NCI-H187 (cell line): ENCODE measurements around the gene NECTIN4.
"Not testable (repeated sequence)": the region's sequence is repeated elsewhere in the genome, so short reads cannot be mapped to it uniquely, and the experiment has no call there.

Experiments used
- DNase-seq, 2 experiments: peaks; one replicate each; lab custom pipeline; 2025; lab: John Stamatoyannopoulos, UW

NECTIN4 gene

DNA sequence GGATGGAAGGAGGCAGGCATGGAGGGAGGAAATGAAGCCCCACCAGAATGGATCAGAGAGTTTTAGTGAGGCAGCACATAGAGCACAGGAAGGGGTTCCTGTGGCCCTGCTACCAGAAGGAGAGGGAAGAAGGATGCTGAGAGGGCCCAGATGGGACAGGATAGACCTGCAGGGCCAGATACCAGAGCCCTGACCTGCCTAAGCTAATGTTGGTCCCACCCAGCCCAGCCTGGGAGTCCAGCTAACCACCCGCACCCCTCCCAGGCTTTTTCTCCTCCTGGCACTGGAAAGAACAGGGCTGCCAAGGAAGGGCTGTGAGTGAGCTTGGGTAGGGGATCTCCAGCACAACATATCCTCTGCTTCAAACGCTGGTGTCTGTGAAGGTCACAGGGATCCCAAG, 6.9 kb downstream of the NECTIN4 start:
- DNase-seq: no peak

DNA sequence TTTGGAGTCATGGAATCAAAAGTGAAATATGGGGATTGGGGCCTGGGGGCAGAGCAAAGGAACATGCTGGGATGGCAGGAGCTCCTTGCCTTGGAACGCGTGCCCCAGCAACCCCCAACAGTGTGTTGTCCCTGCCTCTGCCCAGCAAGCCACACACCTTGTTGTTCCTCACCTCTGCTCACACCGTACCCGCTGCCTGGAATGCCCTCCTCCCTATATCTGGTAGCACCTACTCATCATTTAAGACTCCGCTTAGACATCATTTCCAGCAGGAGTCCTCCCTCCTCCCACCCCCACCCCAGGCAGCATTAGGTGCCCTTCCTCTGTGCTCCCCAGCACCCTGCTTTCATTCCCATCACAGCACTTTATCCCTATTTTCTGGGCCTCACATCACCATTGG, 7.8 kb downstream of the NECTIN4 start:
- DNase-seq: no peak

DNA sequence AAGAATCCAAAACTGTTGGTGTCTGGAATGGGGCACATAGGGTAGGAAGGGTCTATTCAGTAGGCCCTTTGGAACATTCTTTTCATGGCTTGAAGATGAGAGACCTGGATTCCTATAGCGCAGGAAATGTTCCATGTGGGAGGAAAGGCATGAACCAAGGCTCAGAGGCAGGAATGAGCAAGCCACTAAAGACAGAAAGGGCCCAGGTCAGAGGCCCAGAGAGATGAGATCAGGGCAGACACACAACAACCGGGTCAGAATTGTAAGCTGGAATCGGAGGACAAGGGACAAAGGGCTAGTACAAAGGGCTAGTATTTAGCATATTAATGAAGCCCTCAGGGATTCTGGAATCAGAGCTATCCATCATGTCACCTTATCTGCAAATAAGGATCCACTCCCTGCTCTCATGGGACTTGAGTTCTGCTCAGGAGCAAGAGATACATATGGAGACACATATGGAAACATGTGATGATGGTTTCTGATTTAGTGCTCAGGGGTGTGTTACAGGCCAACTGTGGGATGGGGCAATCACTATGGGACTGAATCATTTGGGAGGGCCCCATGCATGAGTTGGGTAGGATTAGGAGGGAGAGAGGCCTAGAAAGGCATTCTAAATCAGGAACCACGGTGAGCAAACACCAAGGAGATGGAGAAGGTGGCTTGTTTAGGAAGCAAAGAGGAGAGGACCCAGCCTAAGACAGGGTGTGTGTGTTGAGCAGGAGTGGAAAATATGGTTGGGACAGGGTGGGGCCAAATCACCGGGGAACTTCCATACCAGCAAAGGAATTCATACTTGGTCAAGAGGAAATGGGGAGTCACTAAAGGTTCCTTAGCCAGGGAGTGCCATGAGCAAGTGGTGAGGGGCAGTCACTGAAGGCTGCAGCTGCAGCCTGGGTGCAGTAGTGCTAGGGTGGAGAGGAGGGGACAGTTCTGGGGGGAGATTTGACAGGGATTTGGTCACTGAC, 8.6 kb downstream of the NECTIN4 start:
- DNase-seq: no peak

DNA sequence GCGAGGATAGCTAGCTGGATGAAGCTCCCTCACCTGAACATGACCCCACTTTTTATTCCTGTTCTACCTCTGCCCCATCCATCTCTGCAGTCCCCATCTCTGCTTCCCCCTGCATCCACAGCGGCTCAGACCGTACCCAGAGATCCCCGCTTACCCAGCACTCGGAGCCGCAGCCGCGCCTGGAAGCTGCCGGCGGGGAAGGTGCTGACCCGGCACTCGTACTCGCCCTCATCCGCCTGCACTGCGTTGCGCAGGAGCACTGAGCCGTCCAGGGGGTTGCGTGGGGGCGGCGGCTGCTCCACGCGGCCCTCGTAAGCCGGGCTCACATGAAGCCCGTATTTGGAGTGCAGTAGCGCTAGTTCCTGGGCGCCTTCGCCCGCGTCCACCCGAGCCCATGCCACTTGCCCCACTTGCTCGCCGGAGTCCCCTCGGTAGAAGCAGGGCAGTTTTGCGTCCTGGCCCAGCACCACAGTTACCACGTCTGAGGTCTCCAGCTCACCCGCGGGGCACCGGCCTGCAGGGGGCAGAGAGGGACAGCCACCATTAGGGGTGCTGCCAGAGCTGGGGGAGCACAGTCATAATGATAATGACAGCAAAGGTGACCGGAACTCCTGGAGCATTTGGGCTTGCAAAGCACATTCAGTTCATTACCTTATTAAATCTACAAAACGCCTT, 9.8 kb downstream of the NECTIN4 start:
- no peak for DNase-seq

DNA sequence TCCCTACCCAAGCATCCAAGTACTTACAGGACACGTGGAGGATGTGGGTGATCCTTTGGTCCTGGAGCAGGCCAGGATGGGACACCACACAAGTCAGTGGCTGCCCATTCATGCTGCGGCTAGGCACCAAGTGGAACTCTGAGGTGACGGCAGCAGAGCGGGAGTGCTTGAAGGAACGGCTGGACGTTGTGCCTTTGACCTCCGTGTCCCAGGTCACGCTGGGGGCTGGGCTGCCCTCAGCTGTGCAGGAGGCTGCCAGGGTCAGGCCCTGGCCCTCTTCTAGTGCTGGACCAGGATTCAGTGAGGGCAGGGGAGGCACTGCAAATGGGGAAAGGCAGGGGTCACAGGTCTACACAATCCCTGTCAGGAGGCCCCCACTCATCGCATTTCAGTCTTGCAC, 11.9 kb downstream of the NECTIN4 start:
- no peak for DNase-seq

DNA sequence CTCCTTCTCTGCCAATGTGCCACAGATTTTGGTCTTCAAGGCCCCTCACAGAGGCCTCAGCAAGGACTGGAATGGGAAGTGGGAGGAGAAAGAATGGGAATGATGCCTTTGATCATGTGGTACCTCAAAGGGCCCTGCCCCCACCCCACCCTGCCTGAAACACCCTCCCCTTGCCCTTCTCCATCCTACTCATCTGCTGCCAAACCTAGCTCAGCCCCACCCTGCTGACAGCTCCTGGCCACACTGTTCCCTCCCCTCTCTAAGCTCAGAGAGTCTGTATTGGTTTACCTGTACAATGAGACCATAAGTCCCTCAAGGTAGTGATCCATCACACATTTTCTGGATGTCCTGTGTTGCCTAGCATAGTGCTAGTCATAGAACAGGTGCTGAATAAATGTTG, 12.9 kb downstream of the NECTIN4 start:
- no peak for DNase-seq

DNA sequence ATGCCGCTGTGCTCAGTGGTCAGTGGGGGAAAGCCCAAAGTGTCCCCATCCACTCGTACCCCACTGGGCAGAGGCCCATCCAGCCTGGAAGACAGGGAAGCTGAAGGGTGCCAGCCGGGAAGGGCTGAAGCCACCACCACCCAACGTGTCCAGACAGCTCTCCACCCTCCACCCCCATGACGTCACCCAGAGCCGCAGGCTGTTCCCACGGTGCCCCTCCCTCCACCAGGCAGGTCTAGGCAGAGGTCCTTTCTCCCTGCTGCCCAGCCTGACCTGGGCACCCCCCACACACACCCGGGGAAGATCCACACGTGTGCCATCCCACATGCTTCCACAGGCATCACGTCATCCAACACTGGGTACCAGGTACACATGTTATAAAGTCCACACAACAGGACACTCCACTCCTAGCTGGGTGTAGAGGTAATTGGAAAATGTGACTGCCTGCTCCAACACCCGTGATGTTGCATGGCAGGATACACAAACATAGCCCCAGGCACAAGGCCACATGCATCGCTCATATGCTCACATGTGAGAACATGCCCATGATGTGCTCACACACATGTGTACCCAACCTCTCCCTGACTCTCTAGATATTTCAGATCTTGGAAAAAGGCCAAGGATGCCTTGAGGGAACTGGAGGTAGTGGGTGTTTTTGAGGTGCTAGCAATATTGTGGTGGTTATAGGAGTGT, 14.5 kb downstream of the NECTIN4 start:
- no peak for DNase-seq

DNA sequence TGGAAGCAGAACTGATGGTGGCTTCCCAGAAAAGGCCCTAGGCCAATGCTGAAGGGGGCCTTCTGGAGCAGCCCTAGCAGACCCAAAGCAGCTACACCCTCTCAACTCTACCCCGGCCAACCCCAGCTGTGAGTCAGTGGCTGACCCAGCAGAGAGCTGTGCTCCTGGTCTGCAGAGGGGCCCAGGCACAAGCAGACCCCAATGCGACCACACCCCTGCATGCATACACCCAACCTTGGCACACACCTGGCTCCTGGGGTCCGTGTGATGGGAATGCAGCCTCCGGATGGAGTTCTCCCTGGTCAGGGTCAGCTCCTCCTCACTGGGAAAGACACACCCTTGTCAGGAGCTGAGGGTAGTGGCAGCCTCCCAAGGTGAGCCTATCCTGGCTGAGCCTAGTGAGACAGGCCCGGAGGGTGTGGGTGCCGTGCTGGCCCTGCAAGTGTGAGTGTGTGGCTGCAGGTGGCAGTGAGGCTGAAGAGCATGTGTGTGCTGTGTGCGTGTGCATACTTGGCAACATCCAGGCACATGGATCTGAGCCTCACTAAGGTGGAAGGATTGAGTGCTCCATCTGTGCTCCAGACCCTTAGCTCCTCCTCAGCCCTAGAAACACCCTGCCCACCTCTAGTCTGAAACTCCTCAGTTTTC, 15.8 kb downstream of the NECTIN4 start:
- DNase-seq: no peak

DNA sequence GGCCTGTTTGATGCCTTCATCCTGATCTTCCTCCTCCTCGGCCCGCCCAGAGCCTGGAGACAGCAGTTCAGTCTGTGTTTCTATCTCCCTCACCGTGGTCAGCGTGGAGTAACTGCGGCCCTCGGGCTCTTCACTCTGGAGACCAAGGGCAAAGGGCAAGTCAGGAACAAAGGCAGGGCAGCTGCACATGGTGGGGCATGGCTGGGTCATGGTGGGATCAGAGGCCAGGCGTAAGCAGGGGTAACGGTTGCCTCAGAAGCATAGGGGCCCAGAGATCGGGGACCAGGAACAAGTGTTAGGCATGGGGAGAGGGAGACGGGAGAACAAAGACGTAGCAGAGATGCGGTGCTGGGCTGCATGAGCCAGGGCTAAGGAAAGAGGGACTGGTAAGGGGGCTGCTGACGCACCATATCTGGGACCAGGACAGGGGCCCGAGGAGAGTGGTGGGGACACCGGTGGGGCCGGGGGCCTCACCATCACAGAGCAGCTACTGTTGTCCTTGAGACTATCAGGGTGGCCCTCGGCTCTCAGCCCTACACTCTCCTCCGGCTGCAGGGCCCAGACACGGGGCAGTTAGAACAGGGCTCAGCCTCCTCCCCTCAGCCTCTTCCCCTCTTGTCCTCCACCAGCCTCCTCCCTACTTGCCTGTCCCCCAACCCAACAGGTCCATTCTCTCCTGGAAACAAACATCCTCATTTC, 16.5 kb downstream of the NECTIN4 start:
- no peak for DNase-seq

DNA sequence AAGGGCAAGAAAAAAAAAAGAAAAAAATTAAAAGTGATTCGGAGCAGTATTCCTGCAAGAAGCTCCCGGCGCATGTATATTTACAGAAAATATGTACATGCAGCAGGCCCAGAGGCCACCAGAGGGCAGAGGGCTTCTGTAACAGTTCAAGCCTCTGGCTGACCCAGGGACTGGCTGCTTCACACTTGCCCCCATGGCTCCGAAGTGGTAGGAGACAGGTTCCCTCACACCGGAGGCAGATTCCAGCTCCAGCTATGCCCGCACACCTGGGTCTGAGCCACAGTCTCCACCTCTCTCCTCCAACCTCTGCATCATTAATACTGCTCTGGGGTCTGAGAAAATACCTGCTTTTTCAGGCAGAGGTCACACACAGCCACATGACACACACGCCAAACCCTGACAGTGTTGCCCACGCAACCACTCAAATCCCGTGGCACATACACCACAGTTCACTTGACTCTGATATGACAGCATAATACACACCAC, 17.4 kb downstream of the NECTIN4 start:
- no peak for DNase-seq

DNA sequence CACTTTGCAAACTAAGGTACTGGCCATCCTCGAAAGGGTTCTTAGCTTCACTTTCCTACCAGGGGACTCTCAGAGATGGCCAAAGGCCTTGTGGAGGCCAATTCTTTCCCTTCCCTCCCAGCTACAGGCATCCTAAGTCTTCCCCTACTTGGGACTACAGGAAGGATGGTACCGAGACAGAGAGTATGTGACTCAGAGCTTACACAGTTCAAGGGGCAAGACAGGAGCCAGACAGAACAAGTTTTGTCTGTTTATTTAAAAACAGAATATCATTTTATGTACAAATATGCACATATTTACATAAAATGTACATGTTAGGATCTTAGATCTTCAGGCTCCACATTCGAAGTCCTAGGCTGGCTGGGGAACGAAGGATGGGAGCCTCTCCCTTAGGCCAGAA, 18.6 kb downstream of the NECTIN4 start:
- DNase-seq: no peak

DNA sequence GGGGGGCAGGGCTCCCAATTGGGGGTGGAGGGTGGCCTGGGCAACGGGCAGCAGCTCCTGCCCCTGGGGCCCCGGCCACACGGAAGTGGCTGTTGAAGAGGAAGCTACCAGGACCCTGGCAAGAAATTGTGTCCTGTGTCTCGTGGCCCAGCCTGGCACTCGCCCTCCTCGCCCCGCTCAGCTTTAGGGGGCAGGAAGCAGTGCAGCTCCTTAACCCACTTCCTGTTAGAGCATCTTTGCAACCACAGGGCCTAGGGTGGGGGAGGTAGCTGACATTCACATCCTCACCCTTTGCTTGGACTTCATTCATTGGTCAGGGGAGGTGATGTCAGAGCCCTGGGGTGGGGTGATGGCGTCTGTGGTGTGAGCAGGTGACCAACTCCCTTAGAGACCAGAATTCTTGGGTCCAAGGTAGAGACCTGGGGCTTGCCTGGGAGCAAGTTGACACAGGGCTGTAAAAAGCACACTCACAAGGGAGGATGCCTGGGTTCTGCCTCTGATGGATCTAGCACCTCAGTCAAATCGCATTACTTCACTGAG, 19.6 kb downstream of the NECTIN4 start, which contains the start of gene ARHGAP30:
Gene ARHGAP30, minus strand, starts transcription at position 161 of the 540 bp plus-strand sequence. CDS start 267 bp downstream, outside the sequence.
- DNase-seq: no peak

DNA sequence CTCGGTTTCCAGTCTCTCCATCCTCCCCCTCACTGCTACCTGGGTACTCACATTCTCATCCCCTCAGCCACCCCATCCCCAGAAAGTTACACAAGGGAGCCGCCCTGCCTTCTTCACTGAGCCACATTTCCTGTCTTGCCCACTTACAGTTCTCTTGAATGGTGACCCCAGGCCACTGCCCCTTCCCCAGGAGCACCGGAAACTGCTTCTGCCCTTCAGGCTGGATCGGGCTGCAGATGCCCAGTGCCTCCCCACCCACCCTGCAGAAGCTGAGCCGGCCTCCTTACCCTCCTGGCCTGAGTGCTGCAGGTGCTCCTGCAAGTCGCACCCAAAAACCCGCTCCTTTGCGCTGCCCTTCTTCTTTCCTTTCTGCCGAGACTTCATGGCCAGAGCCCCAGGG, 20.1 kb downstream of the NECTIN4 start:
- DNase-seq: no peak

DNA sequence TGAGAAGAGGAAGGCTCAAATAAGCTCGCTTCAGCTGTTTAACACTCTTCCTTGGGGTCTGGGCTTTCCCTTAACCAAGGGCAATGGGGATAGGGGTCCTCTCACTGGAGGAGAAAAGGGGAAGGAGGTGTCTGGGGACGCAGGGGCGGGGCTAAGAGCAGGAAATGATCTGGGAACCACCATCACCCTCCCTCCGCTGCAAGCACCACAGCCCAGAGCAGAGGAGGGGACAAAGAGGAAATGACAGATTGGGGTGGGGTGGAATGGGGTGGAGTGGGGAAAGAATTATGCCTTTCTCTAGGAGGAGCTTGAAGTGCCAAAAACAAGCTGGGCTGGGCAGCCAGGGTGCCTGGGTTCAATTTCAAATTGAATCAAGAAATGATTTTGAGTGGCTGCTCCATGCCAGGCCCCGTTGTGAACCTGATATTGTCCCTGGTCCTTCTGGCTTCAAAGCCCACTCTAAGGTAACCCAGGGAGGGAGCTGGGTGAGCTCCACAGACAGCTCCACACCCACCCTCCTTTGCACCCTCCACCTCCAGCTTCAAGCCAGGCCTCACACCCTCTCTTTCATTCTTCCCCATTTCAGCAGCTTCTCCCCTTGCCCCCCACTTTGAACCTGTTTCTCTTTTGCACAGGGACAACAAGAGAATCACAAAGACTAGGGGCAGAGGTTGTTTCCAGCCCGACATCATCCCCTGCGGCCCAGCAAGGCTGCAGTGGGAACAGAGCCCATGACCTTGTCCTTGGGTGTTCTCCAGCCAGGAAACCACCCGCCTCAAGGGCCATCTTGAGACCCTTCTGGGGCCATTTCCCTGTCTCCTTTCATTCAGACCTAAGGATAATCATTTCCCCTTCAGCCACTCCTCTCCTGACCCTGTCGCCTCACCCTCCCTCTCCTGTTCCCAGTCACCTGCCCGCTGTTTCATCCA, 20.8 kb downstream of the NECTIN4 start:
- no peak for DNase-seq

DNA sequence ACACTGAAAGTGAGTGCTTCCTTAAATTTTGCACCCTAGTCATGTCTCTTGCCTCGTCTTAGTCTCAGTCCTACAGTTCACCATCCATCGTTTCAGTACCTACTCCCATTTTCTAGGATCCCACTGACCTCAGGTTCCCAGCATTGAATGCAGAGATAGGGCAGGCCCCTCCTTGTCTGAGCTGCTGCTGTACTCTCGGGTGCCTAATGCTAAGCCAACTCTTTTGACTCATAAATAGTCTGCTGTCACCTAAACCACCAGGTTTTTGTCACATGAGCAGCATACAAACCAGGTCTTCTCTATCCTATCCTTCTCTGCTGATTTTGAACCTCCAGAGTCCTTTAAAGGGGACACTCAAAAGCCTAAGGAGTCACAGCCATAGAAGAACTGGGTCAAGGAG, 22.7 kb downstream of the NECTIN4 start:
- no peak for DNase-seq

DNA sequence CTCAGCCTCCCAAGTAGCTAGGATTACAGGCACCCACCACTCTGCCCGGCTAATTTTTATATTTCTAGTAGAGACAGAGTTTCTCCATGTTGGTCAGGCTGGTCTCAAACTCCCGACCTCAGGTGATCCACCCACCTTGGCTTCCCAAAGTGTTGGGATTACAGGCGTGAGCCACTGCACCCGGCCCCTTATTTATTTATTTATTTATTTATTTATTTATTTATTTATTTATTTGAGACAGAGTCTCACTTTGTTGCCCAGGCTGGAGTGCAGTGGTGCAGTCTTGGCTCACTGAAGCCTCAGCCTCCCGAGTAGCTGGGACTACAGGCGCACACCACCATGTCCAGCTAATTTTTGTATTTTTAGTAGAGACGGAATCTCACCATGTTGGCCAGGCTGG, 23.7 kb downstream of the NECTIN4 start:
- not testable (repeated sequence) for DNase-seq

DNA sequence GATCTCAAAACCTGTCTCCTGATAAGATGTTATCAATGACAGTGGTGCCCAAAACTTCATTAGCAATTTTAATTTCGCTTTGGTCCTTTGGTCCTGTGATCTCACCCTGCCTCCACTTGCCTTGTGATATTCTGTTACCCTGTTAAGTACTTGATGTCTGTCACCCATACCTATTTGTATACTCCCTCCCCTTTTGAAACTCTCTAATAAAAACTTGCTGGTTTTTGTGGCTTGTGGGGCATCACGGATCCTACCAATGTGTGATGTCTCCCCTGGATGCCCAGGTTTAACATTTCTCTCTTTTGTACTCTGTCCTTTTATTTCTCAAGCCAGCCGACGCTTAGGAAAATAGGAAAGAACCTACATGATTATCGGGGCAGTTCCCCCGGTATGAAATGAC, 25.4 kb downstream of the NECTIN4 start:
- DNase-seq: not testable (repeated sequence)

DNA sequence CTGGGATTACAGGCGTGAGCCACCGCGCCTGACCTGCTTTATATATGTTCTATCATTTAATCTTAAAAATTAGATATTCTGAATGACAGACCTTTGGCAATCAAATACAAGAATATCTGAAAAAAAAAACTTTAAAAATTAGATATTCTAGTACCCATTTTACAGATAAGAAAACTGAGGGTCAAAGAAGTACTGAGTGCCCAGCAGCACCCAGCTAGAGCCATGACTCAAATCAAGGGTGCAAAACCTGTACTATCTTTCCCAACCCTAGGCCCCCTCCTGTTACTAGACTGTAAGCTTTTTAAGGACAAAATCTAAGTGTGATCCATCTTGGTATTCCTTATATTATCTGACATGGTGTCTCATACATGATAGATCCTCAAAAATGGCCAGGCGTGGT, 27.9 kb downstream of the NECTIN4 start:
- DNase-seq: no peak

DNA sequence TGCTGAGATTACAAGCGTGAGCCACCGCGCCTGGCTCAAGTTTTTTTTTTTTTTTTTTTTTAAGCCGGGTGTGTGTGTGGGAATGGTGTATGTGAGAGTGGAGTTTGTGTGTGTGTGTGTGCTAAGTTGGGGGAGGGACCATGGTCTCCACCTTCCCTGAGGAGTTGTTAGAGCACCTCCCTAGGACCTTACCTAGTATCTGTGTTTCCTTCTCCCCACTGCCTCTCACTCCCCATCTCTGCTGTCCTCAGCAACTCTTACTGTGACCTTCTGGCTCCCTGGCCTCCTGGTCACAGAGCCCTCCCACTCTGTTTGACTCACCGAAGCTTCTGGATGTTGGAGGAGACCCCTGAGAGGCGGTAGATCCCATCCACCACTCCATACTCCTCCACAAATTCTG, 30.1 kb downstream of the NECTIN4 start:
- DNase-seq: no peak

DNA sequence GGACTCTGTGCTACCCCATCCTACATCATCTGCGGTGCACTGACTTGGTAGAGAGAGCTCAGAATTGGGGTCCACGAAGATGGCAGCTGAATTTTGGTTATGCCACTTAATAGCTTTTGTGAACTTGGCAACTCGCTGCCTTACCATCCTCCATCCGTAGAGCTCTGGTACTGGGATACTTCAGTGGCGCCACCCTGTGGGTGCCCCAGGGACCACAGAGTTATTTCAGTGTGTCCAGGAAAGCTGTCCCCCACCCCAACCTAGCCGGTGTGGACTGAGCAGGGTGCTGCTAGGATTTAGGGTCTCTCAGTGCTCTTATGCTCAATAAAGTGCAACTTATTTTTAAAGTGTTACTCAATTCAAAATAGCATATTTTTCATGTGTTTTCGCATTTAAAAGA, 34.6 kb downstream of the NECTIN4 start:
- no peak for DNase-seq
